Neural crest cell (in vitro differentiated cells): ENCODE measurements around the gene SLC17A4. TPM values are rescaled to one million over a fixed set of nuclear protein-coding genes. Genes with fewer than 3 reads are reported as not detected.

ENCODE experiments used
- DNase-seq: peaks from one replicate; pipeline ENCODE4 v3.0.0; 2021; ENCODE audit warnings: low read depth, mixed read lengths, low spot score
- H3K27ac Mint-ChIP-seq: one replicate; pipeline ENCODE4 v1.8.0; 2021; ENCODE audit warnings: mild to moderate bottlenecking, mixed read lengths; ENCODE audit not compliant: unreplicated experiment
- H3K27me3 Mint-ChIP-seq: 2 replicates; pipeline ENCODE4 v1.8.0; 2021; ENCODE audit warnings: low read depth, mild to moderate bottlenecking, mixed read lengths
- H3K36me3 Mint-ChIP-seq: 2 replicates; pipeline ENCODE4 v1.8.0; 2021; ENCODE audit warnings: low read depth, mild to moderate bottlenecking, mixed read lengths
- H3K4me1 Mint-ChIP-seq: 2 replicates; pipeline ENCODE4 v1.8.0; 2021; ENCODE audit warnings: mixed read lengths
- H3K4me3 Mint-ChIP-seq: one replicate; pipeline ENCODE4 v1.8.0; 2021; ENCODE audit warnings: mild to moderate bottlenecking, mixed read lengths
- H3K9me3 Mint-ChIP-seq: 2 replicates; pipeline ENCODE4 v1.8.0; 2021; ENCODE audit warnings: mixed read lengths
- CTCF ChIP-seq: fragments of 200-600 bp; sonication (generic); conservative IDR thresholded peaks from 2 replicates; pipeline ENCODE4 v1.5.0; 2021; ENCODE audit warnings: antibody characterized with exemption, mild to moderate bottlenecking
- total RNA-seq: library from RNA; stranded (reverse); gene quantifications from 2 replicates; pipeline ENCODE4 v1.2.1, GENCODE V29; 2021

Gene SLC17A4
- total RNA-seq, 1 donor from 2014 or later = not detected

- no peak for TF ChIP-seq CTCF
- no peak overlapping the region for H3K27ac Mint-ChIP-seq
- no peaks in the 10 kb centered on the region for H3K36me3 Mint-ChIP-seq
- H3K9me3 Mint-ChIP-seq = no peaks in the 10 kb centered on the region
- no peaks in the 10 kb centered on the region for H3K27me3 Mint-ChIP-seq
- no peak overlapping the region for H3K4me3 Mint-ChIP-seq
- H3K4me1 Mint-ChIP-seq = peaks cover 5% of the 10 kb centered on the region
- DNase-seq = no peak
Measured at GRCh38 chr6:25777856-25778649, 23.5 kb downstream of the SLC17A4 start.

- Mint-ChIP-seq H3K27me3 (no peaks in the 10 kb centered on the region), H3K4me3 (no peak overlapping the region), H3K9me3 (peaks cover 4% of the 10 kb centered on the region), H3K27ac (no peak overlapping the region), H3K4me1 (peaks cover 5% of the 10 kb centered on the region), H3K36me3 (peaks cover 3% of the 10 kb centered on the region)
- TF ChIP-seq CTCF = no peak
- DNase-seq = no peak
Measured at GRCh38 chr6:25781134-25781533, 26.6 kb downstream of the SLC17A4 start.

- H3K27ac Mint-ChIP-seq = no peak overlapping the region
- H3K27me3 Mint-ChIP-seq = no peaks in the 10 kb centered on the region
- TF ChIP-seq CTCF = no peak
- H3K4me3 Mint-ChIP-seq = no peak overlapping the region
- H3K9me3 Mint-ChIP-seq = peaks cover 4% of the 10 kb centered on the region
- H3K36me3 Mint-ChIP-seq = peaks cover 3% of the 10 kb centered on the region
- no peak for DNase-seq
- H3K4me1 Mint-ChIP-seq = no peaks in the 10 kb centered on the region
Measured at GRCh38 chr6:25787428-25787827, 32.9 kb downstream of the SLC17A4 start.

GRCh38 chr6:25788305-25788922 is 33.9 kb downstream of the SLC17A4 start:
- Mint-ChIP-seq H3K27me3 (no peaks in the 10 kb centered on the region), H3K4me3 (no peak overlapping the region), H3K9me3 (peaks cover 7% of the 10 kb centered on the region), H3K36me3 (peaks cover 3% of the 10 kb centered on the region), H3K4me1 (no peaks in the 10 kb centered on the region), H3K27ac (no peak overlapping the region)
- TF ChIP-seq CTCF = peak; percentile 55
- no peak for DNase-seq

- peaks cover 3% of the 10 kb centered on the region for H3K9me3 Mint-ChIP-seq
- no peaks in the 10 kb centered on the region for H3K4me1 Mint-ChIP-seq
- H3K27me3 Mint-ChIP-seq = no peaks in the 10 kb centered on the region
- H3K4me3 Mint-ChIP-seq = no peak overlapping the region
- no peak for TF ChIP-seq CTCF
- H3K36me3 Mint-ChIP-seq = no peaks in the 10 kb centered on the region
- DNase-seq = no peak
- no peak overlapping the region for H3K27ac Mint-ChIP-seq
Measured at GRCh38 chr6:25789475-25789874, 34.9 kb downstream of the SLC17A4 start.
